Activated CD8-positive, alpha-beta memory T cell treated with anti-CD3 and anti-CD28 coated beads for 4 hours (primary cell): Measurements from ENCODE around the gene DOCK3.
"Not testable (repeated sequence)": the region's sequence is repeated elsewhere in the genome, so short reads cannot be mapped to it uniquely, and the experiment has no call there.

Source experiments
- DNase-seq, 2 donors: peaks; one replicate each; pipeline ENCODE4 v3.0.0-alpha.2; 2020; ENCODE audit warnings: low read depth in 2 of 2

The DOCK3 gene

DNA sequence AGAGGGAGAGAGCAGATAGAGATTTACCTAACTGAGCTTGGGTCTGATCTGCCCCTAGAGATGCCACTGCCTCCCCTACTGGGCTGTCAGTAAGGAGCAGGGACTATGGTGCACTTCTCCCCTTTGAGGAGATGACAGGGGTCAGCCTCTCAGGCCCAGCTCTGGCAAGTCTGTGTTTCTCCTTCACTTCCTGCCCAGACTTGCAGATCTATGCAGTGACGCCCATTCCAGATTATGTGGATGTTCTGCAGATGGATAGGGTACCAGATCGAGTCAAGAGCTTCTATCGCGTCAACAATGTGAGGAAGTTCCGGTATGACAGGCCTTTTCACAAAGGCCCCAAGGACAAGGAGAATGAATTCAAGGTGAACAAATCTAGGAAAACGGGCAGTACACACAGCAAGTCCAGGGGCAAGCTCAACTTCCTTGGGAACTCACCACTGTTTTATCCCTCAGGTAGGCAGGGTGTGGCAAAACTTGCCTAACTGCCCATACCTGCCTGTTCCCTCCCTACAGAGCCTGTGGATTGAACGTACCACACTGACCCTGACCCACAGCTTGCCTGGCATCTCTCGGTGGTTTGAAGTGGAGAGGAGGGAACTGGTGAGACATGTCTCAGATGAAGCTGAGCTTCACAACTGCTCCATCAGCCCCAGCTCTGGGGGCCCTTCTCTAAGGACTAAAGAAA, 681.3 kb downstream of the DOCK3 start:
- no peak for DNase-seq

DNA sequence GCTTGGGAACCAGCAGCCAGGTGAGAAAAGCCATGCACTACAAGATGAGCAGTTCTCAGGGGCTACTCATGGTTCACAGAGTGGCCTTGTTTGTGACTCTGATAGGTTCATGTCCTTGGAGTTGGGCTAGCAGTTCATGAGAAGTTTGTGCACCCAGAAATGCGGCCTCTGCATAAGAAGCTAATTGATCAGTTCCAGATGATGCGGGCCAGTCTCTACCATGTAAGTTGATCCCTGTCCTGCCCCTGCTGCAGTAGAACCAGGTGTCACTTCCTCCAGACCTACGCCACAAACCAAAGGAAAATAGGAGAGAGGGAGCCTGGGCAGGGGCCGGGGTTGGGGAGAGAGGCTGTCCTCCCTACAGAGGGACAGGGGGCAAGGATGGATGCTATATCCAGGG, 683.1 kb downstream of the DOCK3 start:
- DNase-seq: no peak

DNA sequence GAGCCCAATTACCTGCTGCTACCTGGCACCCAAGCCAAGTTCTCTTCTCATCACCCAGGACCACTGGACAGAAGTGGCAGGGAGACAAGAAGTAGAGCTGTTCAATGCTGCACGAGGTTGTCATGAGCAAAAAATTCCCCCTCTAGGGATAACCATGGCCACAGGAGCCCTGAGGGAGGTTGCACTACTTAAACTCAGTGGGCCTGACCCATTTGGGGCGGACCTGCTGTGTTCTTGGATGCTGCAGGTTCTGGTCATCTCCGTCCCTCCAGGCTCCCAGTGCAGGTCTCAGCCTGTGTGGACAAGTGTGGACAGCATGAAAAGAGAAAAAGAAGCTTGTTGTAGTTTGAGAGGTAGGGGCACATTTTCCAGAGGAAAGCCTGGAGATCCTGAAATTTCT, 684.3 kb downstream of the DOCK3 start:
- DNase-seq: no peak

DNA sequence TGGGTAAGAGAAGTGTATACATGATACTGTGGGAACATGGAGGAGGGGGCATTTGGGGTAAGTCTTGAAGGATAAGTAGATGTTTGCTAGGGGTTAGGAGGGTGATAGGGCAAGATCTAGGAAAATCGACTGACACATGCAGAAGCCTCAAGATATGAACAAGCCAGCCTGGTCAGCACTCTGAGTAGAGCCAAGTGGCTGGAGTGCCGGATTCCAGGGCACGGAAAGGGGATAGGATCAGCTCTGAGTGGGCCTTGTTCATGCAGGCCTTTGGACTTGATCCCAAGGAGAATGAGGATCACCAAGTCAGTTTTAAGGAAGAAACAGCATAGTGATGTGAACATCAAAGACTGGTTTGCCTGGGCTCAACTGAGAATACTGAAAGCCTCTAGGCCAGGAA, 686.1 kb downstream of the DOCK3 start:
- DNase-seq: no peak

DNA sequence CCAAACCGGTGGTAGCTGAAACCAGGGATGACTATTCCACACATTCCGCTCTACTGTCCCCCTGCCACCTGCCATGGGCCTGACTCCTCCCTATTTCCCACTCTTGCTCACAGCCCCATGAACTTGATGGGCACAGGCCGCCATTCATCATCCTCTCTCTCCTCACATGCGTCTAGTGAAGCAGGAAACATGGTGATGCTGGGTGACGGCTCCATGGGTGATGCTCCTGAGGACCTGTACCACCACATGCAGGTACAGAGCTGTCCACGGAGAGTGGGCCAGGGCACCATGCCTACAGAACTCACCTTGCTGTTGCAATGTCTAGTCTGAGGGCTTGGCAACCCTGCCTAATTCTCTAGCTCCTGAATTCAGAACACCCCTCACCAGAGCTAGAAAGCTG, 687.0 kb downstream of the DOCK3 start:
- DNase-seq: no peak

DNA sequence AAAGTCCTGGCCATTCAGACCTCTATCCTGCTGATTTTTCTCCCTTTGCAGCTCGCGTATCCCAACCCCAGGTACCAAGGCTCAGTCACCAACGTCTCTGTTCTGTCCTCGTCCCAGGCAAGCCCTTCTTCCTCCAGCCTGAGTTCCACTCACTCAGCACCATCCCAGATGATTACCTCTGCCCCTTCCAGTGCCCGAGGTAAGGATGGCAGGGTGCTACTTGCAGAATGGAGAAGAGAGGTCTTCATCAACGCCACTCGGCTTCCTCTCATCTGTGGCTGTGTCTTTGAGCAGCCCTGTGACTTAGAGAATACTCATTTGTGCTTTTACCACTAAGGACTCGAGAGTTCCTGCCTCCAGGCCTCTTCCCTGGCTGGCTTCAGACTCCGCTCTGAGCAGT, 687.7 kb downstream of the DOCK3 start:
- DNase-seq: no peak

DNA sequence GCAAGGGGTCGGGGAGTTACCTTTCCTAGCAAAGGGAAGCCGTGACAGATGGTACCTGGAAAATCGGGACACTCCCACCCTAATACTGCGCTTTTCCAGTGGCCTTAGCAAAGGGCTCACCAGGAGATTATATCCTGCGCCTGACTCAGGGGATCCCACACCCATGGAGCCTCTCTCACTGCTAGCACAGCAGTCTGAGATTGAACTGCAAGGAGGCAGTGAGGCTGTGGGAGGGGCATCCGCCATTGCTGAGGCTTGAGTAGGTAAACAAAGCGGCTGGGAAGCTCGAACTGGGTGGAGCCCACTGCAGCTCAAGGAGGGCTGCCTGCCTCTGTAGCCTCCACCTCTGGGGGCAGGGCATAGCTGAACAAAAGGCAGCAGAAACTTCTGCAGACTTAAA, 693.5 kb downstream of the DOCK3 start:
- not testable (repeated sequence) for DNase-seq

DNA sequence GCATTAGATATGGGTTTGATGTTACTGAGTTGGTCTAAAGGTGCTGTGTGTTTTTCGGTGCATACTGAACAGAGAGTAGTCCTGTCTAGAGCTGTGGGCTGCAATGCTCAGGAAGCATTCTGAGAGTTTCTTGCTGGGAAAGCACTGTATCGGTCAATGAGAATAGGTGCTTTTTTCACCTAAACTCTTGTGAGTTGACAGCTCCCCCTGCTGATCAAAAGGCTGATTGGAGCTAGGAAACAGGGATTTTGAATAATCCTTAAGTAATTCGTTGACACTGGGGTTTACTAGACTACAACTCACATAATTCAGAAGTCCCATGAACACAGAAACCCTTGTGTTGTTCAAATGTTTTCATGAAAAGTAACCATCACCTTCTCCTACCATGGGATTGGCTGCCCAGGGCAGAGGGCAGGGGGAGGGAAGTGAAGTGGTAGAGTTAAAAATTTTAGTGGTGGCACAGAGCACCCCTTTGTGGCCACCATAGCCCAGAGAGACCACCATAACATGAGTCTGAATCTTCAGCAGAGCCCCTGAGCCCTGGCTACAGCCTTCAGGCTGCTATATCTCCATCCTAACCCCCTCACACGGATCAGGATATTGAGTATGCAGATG, 697.3 kb downstream of the DOCK3 start:
- no peak for DNase-seq

DNA sequence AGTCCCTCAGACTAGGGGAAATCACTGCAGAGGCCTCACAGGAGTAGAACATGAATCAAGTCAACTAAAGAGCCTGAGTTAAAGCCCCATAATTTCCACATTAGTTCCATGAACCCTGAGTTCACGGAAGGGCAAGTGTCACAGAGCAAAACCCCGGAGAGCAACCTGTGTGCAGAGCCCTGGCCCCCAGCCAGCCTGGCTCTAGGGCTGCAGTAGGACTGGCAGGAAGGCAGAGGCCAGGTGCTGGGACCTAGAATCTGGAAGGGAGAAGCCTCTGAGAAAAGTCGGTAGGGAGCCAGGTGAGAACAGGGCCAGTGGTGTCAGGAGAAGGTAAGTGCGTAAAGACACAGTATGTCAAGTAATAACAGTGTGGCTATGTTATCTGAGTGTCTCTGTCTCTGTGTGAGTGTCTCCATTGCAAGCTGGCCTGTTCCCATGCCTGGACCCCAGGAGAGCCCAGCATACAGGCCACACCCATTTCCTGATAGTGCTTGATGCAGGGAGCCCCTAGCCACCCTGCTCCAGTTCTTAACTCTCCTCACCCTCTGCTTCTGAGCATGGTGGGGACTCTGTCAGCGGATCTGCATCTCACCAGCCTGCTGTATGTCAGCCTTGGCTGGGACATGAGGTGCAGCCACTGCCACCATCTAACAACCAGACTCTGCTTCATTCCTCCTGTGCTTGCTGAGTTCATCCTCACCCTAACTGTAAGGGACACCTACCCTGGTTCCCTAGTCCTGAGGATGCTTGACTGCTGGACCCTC, 699.1 kb downstream of the DOCK3 start:
- DNase-seq: no peak

DNA sequence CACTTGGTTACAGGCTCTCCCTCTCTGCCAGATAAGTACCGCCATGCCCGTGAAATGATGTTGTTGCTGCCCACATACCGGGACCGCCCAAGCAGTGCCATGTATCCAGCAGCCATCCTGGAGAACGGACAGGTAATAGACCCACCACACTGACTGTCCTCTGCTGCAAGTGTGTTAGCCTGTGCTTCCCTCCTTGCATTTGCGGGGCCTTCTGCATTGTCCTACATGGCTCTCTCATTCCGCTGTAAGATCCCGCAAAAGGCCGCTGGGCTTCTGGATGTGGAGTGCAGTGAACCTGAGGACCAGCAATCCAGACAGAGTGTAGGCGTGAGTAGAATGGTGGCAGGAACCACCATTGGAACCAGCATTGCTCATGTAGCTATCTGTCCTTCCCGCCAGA, 699.7 kb downstream of the DOCK3 start:
- DNase-seq: no peak

DNA sequence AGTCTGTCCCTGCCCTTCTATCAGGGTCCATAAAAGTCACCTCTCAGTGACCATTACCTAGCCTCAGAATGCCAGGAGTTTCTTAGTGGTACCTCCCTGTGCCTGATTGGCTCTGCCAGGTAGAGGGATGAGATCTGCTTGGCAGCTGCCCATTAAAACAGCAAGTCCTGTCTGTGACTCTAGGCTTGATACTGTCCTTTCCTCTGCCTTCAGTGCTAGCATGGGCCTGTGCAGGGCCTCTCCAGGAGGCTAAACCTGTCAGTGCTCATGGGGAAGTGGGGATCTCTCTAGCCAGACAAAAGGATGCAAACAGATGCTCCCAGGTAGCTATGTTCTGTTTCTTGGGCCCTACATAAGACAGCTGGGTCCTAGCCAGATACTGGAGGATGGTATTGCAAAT, 700.4 kb downstream of the DOCK3 start:
- DNase-seq: no peak

DNA sequence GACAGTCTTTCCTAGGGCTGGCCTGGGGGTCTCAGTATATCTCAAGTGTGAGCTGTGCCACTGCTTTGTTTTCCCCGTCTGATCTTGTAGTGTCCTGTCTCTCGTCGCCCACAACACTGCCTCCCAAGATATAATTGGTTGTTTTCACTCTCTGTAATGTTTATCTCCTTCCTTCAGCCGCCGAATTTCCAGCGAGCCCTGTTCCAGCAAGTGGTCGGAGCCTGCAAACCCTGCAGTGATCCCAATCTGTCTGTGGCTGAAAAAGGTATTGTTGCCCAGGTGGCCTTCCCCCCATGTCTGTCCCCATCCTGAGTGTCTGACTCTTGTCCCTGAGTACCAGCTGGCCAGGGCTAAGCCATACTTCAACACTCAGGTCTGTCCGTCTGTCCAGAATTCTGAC, 700.8 kb downstream of the DOCK3 start:
- no peak for DNase-seq

DNA sequence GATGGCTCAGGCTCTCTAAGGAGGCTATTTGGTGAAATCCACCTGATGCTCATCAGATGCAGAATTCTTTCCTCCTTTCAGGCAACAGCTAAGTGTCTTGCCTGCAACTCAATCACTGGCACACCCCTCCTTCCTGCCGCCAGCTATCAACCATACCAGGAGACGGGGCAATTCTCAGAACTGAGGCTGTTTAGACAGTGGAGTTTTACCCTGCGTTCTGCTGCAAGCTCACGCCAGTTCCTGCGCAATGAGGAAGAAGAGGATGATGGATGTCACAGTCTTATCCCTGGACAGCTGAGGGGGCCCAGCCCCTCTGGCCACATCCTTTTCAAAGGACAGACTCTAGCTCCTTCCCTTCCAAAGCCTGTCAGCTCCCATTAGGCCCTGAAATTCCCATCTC, 703.3 kb downstream of the DOCK3 start:
- no peak for DNase-seq

DNA sequence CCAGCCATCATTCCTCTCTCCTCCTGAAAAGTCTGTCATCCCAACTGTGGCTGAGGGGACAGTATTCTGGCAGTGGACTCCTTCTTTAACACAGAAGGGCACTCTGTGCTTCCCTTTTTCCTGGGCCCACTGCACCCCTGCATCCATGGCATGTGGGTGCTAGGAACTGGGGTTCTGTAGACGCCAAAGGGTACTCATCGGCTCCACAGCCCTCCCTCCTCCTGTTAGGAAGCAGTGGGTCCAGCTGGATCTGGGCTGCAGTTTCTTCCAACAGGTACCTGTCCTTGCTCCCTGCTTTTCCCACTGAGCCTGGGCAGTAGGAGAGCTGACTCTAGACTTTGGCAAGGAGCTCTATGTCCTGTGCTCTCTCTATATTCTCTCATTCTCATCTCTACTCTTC, 704.0 kb downstream of the DOCK3 start:
- no peak for DNase-seq

DNA sequence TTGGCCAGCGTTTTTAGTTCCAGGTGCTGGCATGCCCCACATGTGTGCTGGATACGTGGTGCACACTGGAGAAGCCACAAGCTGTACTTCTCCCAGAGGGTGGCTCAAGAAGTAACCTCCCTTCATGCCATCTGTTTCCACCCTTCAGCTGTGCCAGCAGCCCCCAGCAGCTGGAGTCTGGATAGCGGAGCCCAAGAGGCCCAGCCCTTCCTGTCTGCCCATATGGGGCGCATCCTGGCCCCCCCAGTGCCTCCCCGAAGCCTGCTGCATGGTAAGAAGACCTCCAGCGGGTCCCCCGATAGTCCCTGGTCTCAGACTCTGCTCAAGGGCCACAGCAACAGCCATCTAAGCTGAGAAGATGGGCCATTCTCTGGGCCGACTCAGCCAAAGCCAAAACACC, 704.6 kb downstream of the DOCK3 start:
- DNase-seq: no peak

DNA sequence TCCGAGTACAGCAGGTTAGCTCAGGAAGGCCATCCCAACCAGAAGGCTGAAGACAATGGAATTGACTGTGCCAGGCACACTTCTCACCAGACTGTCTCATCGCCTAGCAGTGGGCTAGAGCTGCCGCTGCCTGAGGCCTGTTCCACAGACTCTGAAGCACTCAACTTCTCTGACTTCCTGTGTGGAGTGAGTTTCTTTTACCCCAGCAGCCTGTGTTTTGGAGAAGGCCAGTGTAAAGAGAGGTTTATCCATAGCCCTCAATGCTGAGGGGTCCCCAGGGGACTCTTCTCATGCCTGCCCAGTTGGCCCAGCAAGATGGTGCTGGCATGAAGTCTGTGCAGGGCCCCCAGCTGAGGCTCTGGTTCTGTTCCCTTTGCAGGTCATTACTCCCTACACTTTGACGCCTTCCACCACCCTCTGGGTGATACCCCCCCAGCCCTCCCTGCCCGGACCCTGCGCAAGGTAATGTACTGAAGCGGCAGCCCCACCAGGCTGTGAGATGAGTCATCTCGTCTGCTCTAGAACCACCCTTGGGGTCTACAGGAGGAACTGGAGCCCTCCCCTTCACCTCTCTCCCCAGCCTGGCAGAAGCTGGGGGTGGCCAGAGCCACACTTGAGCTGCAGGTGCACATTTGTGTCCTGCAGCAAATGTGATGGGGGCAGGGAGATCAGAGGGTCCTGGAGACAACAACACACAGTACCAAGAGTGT, 705.2 kb downstream of the DOCK3 start:
- DNase-seq: no peak

DNA sequence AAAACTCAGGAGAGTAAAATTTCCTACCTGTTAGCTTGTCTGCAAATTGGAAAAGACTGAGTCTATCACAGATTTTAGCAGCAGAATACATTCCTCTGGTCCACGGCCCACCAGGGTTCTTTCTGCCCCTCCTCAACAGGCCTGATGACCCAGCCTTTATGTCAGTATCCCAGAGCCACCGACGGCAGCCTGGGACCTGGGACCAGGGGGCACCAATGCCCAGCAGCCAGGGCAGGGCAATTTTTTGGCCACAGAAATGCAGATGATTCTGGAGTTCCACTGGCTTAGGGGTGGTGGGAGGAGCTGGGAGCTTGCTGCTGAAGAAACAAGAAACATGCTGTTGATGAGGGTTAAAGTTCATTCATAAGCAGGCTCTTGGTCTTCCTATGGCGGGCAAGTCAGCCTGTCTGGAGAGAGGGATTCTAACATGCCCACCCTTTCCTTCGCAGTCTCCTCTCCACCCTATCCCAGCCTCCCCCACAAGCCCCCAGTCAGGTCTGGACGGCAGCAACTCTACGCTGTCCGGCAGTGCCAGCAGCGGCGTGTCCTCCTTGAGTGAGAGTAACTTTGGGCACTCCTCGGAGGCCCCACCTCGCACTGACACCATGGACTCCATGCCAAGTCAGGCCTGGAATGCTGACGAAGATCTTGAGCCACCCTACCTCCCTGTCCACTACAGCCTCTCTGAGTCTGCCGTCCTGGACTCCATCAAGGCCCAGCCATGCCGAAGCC, 706.0 kb downstream of the DOCK3 start:
- DNase-seq: no peak

DNA sequence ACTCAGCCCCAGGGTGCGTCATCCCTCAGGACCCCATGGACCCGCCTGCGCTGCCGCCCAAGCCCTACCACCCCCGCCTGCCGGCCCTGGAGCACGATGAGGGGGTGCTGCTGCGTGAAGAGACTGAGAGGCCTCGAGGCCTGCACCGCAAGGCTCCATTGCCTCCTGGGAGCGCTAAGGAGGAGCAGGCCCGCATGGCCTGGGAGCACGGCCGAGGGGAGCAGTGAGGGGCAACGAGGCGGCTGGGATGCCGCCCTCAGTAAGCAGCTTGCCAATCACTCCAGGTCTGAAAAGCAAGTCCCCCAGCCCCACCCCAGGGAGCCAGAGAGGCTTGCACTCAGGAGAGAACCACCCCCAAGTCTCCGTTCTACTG, 706.6 kb downstream of the DOCK3 start:
- DNase-seq: no peak

DNA sequence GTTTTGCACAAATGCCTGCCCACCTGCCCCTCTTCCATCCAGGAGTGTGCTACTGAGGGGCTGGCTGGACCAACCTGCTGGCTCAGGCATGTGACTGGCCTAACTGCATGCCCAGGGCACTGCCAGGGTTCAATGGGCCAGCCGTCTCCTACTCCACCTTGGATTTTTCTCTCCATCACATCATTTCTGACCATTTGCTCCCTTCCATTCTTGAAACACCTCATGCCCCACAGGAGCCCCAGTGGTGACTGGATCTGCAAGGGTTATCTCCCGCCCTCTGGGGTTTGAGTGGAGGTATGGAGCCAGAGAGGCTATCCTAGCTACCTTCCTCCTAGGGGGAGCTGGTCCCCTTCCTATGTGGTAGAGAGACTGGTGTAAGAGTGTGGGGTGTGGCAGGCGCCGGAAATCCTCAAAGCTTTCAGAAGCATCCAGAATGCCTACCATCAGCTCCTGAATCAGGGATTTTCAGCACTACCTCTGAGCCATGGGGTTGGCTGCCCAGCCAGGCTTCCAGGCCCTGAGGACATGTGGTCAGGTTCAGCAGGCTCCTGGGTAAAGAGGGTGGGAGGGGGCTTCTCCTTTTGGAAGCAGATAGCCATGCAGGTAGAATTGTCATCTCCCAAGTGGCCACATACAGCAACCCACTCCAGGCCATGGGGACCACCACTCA, 707.5 kb downstream of the DOCK3 start:
- no peak for DNase-seq

DNA sequence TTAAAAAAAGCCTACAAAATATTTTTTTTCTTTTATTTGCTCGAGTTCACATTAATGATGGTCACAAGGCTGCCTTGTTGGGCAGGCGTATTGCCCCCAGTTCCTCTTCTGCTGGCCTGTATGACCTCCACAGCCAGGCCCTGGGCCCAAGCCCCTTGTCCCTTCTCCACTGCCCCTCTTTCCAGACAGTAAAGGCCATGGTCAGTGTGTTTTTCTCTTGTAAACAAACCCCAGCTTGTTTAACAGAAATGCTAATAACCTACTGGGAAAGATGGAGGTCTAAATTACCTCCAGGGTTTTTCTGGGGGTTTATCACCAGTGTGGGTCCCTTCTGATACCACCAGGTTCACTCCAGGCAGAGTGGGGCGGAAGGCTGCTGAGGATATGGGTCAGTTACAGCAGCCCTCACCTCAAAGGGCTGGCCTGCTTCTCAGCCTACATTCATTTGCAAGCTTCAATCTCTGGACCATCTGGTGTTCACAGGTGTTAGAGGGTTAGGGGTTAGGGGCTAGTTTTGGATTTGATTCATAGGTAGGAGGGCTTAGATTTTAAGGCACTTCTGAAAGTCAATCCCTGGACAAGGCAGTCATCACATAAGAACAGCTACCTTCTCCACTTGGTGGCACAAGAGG, 708.3 kb downstream of the DOCK3 start:
- no peak for DNase-seq
